Measurements from ENCODE around the gene METTL13.

GRCh38 chr1:171796592-171796991 lies 15.1 kb downstream of the METTL13 start:
- TF ChIP-seq, protein P1, sequence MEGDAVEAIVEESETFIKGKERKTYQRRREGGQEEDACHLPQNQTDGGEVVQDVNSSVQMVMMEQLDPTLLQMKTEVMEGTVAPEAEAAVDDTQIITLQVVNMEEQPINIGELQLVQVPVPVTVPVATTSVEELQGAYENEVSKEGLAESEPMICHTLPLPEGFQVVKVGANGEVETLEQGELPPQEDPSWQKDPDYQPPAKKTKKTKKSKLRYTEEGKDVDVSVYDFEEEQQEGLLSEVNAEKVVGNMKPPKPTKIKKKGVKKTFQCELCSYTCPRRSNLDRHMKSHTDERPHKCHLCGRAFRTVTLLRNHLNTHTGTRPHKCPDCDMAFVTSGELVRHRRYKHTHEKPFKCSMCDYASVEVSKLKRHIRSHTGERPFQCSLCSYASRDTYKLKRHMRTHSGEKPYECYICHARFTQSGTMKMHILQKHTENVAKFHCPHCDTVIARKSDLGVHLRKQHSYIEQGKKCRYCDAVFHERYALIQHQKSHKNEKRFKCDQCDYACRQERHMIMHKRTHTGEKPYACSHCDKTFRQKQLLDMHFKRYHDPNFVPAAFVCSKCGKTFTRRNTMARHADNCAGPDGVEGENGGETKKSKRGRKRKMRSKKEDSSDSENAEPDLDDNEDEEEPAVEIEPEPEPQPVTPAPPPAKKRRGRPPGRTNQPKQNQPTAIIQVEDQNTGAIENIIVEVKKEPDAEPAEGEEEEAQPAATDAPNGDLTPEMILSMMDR (IDR thresholded peaks at IDR 0.05), result no peak
- TF ChIP-seq EZH2 (IDR thresholded peaks at IDR 0.05) (no peak), EZH2phosphoT487 (IDR thresholded peaks at IDR 0.05) (no peak)

Data from neural progenitor cell (in vitro differentiated cells).